SIG-M5 treated with dmso at 0.1 percent for 504 hours (cell line): Measurements from ENCODE around the gene RTBDN.

Experiments used
- DNase-seq: peaks from one replicate; lab custom pipeline; 2025; ENCODE audit not compliant: unreplicated experiment; lab: John Stamatoyannopoulos, UW

Gene RTBDN

GRCh38 chr19:12783291-12783848 lies 51.0 kb downstream of the RTBDN start:
- DNase-seq, result peak; percentile 26

GRCh38 chr19:12782424-12783290 lies 51.7 kb downstream of the RTBDN start:
- peak; percentile 62 for DNase-seq

- DNase-seq, result no peak
These were observed 52.3 kb downstream of the RTBDN start for GRCh38 chr19:12782174-12782423.

GRCh38 chr19:12779162-12779993 lies 55.0 kb downstream of the RTBDN start:
- no peak for DNase-seq

GRCh38 chr19:12778905-12779161 lies 55.5 kb downstream of the RTBDN start:
- no peak for DNase-seq

GRCh38 chr19:12778017-12778904 lies 56.1 kb downstream of the RTBDN start:
- peak; percentile 35 for DNase-seq

- peak; percentile 71 for DNase-seq
These were observed 57.0 kb downstream of the RTBDN start for GRCh38 chr19:12777217-12778016.
